Upper lobe of left lung (tissue), 4 donors: ENCODE results near the gene PDK1.
"Not testable (repeated sequence)": the region's sequence is repeated elsewhere in the genome, so short reads cannot be mapped to it uniquely, and the experiment has no call there.

Source experiments
- POLR2A ChIP-seq, 4 donors: fragments of 450-650 bp; IDR thresholded peaks; one replicate each; pipeline ENCODE4 v1.5.1; 2016 to 2017; ENCODE audit warnings: antibody characterized with exemption in 4 of 4, mild to moderate bottlenecking in 2 of 4
- TF ChIP-seq, protein P1 (sequence below), 6 experiments: fragments of 450-650 bp in 4 of 6; fragments of 200-600 bp in 2 of 6; sonication (generic) in 2 of 6; IDR thresholded peaks; one replicate each; pipeline ENCODE4 v1.5.1; 2016 to 2019; ENCODE audit warnings: antibody characterized with exemption in 6 of 6

DNA sequence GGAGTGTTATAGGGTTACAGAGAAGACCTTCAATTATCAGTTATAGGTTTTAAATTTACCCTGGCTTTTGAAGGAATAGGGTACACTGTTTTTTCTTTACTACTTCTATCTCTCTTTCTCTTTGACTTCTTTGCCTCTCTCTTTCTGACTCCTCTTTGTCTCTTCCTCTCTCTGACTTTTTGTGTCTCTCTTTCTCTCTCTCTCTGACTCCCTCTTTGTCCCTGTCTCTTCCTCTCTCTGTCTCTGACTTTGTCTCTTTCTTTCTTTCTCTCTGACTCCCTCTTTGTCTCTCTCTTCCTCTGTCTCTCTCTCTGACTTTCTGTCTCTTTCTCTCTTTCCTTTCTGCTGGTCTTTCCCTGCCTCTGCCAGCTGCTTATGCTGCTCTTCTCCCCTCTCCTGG is 36.3 kb downstream of the PDK1 start:
- TF ChIP-seq, protein P1, sequence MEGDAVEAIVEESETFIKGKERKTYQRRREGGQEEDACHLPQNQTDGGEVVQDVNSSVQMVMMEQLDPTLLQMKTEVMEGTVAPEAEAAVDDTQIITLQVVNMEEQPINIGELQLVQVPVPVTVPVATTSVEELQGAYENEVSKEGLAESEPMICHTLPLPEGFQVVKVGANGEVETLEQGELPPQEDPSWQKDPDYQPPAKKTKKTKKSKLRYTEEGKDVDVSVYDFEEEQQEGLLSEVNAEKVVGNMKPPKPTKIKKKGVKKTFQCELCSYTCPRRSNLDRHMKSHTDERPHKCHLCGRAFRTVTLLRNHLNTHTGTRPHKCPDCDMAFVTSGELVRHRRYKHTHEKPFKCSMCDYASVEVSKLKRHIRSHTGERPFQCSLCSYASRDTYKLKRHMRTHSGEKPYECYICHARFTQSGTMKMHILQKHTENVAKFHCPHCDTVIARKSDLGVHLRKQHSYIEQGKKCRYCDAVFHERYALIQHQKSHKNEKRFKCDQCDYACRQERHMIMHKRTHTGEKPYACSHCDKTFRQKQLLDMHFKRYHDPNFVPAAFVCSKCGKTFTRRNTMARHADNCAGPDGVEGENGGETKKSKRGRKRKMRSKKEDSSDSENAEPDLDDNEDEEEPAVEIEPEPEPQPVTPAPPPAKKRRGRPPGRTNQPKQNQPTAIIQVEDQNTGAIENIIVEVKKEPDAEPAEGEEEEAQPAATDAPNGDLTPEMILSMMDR (IDR thresholded peaks at IDR 0.05): not testable (repeated sequence)
- not testable (repeated sequence) for TF ChIP-seq POLR2A (IDR thresholded peaks at IDR 0.05)
